SK-N-SH treated with all-trans-retinoic acid at 6 μM for 48 hours (cell line): ENCODE measurements around the gene PKNOX2.

ENCODE experiments used
- ZC3H10 ChIP-seq: fragments of 250-450 bp; sonication (Bioruptor Pico); IDR thresholded peaks from 2 replicates; pipeline ENCODE4 v1.5.1; 2021; ENCODE audit warnings: mild to moderate bottlenecking, moderate library complexity
- TF ChIP-seq, protein P1 (sequence below): fragments of 250-450 bp; sonication (Bioruptor Pico); IDR thresholded peaks from 2 replicates; pipeline ENCODE4 v1.8.0; 2020; ENCODE audit warnings: mild to moderate bottlenecking, moderate library complexity, borderline replicate concordance

DNA sequence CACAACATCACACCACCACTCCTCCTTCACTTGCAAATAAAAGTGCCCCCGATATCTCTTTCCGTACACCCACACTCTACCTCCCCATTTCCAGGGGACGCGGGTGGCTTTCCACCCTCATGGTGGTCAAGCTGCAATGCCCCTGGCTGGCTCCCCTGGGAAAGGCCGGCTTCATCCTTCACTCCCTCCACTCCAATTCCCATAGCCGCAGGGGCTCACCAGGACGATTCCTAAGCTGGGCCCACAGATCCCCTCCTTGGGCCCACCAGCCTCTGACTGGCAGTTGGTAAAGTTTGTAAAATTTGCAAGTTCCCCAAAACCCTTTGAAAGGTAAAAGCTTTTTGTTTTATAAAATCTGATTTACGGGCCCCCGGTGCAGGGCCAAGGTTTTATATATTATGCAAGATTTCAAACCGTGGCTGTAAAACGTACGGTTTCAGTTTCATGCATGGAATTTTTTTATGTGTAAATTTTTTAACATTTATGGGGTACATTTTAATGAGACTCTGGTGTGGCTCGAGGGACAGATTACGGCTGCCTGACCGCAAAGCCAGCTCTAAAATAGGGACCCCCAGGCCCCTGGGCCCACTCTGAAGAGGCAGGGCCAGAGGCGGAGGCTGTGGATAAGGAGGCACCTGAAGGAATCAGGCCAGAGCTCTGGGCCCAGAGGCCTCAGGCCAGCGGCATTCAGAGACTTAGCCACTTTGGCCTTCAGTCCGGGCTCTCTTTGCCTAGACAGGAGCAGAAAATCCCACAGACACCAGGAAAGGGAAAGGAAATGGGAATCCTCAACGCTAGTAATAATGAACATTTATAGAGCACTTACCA lies 225.0 kb downstream of the PKNOX2 start:
- no peak for TF ChIP-seq ZC3H10
- TF ChIP-seq, protein P1, sequence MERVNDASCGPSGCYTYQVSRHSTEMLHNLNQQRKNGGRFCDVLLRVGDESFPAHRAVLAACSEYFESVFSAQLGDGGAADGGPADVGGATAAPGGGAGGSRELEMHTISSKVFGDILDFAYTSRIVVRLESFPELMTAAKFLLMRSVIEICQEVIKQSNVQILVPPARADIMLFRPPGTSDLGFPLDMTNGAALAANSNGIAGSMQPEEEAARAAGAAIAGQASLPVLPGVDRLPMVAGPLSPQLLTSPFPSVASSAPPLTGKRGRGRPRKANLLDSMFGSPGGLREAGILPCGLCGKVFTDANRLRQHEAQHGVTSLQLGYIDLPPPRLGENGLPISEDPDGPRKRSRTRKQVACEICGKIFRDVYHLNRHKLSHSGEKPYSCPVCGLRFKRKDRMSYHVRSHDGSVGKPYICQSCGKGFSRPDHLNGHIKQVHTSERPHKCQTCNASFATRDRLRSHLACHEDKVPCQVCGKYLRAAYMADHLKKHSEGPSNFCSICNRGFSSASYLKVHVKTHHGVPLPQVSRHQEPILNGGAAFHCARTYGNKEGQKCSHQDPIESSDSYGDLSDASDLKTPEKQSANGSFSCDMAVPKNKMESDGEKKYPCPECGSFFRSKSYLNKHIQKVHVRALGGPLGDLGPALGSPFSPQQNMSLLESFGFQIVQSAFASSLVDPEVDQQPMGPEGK (CRISPR knock-in tag) = no peak
